ENCODE results near the gene ARHGAP44.

The ARHGAP44 gene

DNA sequence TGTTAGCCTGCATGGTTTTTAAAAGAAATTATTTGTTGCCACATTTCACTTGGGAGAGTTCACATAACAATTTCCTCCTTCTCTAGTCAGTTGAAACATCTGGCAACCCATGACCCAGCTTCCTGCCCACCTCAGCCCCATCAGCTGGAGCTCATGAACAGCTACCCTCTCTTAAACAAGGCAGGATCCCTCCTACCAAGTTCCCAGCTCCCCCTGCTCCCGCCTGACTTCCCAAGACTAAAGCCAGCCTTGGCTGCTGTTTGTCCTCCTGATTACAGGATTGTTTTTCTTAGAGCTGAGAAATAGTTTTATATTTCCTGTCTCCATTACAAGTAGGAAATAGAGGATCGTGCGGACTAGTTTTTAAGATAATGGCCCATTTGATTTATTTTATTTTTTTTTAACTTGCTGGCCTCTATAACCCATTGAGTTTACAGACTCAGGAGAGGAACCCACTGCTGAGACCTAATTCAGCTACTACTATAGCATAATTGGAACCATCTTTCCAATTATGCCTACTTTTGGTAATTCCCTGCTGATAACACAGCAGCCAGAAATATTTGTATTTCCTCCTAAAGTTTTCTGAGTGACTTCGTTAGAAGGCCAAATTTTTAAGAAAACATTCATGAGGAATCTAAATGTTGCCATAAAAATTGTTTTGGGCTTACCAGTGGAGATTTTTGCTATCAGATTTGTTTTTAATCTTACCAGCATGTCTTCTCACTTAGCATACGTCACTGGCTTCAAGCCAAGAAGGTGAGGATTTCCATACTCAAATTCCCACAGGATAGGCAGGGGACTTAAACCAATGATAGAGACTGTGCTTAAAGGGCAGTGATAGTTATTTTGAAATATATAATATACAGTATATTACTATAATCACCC lies 138.5 kb downstream of the ARHGAP44 start:
- TF ChIP-seq, protein P1, sequence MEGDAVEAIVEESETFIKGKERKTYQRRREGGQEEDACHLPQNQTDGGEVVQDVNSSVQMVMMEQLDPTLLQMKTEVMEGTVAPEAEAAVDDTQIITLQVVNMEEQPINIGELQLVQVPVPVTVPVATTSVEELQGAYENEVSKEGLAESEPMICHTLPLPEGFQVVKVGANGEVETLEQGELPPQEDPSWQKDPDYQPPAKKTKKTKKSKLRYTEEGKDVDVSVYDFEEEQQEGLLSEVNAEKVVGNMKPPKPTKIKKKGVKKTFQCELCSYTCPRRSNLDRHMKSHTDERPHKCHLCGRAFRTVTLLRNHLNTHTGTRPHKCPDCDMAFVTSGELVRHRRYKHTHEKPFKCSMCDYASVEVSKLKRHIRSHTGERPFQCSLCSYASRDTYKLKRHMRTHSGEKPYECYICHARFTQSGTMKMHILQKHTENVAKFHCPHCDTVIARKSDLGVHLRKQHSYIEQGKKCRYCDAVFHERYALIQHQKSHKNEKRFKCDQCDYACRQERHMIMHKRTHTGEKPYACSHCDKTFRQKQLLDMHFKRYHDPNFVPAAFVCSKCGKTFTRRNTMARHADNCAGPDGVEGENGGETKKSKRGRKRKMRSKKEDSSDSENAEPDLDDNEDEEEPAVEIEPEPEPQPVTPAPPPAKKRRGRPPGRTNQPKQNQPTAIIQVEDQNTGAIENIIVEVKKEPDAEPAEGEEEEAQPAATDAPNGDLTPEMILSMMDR (conservative IDR thresholded peaks at IDR 0.05), result no peak
- no peak for TF ChIP-seq ZFX (IDR thresholded peaks at IDR 0.05)
- H3K27ac ChIP-seq, result no peak overlapping the region

DNA sequence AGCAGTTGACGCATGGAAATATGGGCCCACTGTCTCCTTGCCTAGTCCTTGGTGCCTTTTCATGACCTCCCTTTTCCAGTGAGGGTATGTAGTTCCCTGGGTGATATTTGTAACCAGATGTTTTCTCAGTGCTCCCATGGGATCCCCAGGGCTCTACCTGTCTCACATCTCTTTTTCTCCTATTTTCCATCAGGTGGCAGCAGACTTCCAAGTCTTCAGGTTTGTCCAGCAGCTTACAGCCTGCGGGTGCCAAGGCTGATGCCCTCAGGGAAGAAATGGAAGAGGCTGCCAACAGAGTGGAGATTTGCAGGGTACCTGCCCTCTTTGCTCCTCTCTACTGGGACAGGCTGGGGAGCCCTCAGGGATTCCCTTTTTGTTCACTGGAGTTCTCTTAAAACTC lies 139.4 kb downstream of the ARHGAP44 start:
- no peak for TF ChIP-seq ZFX (IDR thresholded peaks at IDR 0.05)
- TF ChIP-seq, protein P1 (conservative IDR thresholded peaks at IDR 0.05), result peak; percentile 72
- no peak overlapping the region for H3K27ac ChIP-seq

DNA sequence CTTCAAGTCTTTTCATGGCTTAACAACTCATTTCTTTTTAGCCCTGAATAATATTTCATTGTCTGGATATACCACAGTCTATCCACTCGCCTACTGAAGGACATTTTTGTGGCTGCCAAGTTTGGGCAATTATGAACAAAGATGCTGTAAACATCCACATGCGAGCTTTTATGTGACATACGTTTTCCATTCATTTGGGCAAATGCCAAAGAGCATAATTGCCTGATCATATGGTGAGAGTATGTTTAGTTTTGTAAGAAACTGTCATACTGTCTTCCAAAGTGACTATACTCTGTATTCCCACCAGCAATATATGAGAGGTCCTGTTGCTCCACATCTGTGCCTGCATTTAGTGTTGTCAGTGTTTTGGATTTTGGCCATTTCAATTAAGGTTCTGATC lies 147.2 kb downstream of the ARHGAP44 start:
- TF ChIP-seq ZFX (IDR thresholded peaks at IDR 0.05), result no peak
- TF ChIP-seq, protein P1 (conservative IDR thresholded peaks at IDR 0.05), result no peak
- H3K27ac ChIP-seq, result no peak overlapping the region

DNA sequence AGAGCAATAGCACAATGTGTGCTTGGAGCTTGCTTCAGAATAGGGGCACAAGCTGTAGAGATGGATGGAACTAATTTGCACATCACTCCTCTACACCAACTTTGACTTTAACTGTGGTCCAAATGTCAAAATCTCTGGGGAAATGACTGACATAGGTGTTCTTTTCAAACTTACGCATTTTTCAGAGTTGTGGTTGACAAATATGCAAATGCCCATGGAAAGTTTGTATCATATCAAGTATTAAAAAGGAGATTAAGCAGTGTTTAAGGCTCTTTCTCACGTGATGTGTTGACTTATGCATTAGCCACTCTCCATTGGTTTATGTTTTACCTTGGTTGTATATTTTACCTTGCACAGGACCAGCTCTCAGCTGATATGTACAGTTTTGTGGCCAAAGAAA lies 151.4 kb downstream of the ARHGAP44 start:
- TF ChIP-seq, protein P1 (conservative IDR thresholded peaks at IDR 0.05), result no peak
- TF ChIP-seq ZFX (IDR thresholded peaks at IDR 0.05), result no peak
- no peak overlapping the region for H3K27ac ChIP-seq

DNA sequence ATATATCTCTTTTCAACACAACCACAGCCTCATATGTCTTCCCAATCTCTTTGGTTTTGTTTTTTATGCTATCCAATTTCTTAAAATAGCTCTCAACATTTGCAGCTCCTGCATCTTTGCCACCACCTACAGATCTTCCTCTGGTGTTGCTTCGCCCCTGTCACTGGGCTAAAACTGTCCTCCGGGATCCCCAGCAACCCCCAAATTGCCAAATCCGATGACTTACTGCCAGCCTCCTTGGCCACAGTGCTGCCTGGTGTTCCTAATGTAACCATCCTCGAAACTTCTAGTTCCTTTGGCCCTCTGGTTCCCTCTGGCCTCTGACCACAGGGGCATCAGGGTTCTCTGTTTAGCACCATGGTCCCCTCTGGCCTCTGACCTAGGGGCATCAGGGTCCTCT lies 157.7 kb downstream of the ARHGAP44 start:
- TF ChIP-seq, protein P1 (conservative IDR thresholded peaks at IDR 0.05), result no peak
- TF ChIP-seq ZFX (IDR thresholded peaks at IDR 0.05), result no peak
- no peak overlapping the region for H3K27ac ChIP-seq

DNA sequence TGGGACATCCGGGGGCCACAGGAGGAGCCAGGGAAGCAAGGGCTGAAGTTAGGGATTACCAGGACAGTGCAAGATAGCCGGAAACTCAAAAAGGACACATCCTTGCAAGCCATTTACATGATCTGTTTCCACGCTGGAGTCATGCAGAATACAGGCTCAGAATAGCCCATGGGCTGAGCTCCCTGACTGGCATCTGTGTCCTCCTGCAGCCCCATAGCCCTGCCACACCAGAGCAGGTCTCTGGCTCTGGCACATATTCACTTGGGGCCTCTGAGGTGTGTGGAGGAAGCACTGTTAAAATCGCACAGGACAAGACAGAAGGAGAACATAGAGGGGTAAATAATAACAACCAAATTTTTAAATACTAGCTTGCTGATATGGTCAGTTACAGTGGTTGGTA lies 162.7 kb downstream of the ARHGAP44 start:
- no peak for TF ChIP-seq ZFX (IDR thresholded peaks at IDR 0.05)
- TF ChIP-seq, protein P1 (conservative IDR thresholded peaks at IDR 0.05), result no peak
- no peak overlapping the region for H3K27ac ChIP-seq

DNA sequence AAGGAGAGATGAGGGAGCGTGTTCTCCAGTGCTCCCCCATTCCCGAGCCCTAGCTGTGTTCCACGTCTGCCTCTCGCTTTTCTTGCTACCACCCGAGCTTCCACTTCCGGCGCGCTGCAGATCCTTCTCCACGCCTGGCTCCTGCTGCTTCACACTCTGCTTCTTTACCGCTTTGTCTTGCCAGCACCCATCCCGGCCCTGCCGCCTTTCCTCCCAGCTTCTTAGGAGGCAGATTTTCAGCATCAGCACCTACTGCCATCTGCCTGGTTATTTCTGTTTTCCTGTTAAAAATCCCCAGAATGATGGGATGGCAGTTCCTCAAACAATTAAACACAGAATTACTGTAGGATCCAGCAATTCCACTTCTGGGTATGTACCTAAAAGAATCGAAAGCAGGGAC lies 163.9 kb downstream of the ARHGAP44 start:
- H3K27ac ChIP-seq, result no peak overlapping the region
- no peak for TF ChIP-seq ZFX (IDR thresholded peaks at IDR 0.05)
- TF ChIP-seq, protein P1 (conservative IDR thresholded peaks at IDR 0.05), result no peak
